SK-N-SH (cell line): ENCODE results near the gene PTGR3. TPM values are rescaled to one million over a fixed set of nuclear protein-coding genes. Genes with fewer than 3 reads are reported as not detected.

Source experiments
- CTCF ChIA-PET: fragments of 300-600, 350-600 bp; formaldehyde crosslinking; extraction: SDS; loops from one replicate; lab custom pipeline; 2021; lab: Yijun Ruan, JAX
- POLR2A ChIA-PET: fragments of 350-600 bp; sonication (Branson Sonifier 250); formaldehyde crosslinking; extraction: SDS; loops from one replicate; lab custom pipeline; 2020; ENCODE audit warnings: antibody characterized with exemption, inconsistent platforms; lab: Yijun Ruan, JAX
- DNase-seq: peaks from one replicate; pipeline ENCODE4 v3.0.0; 2012
- H2AFZ ChIP-seq: fragments of 200-600 bp; sonication (generic); 2 replicates; pipeline ENCODE4 v1.8.1; 2016; ENCODE audit warnings: antibody characterized with exemption, mild to moderate bottlenecking, low read depth
- H3F3A ChIP-seq: fragments of 200-600 bp; sonication (generic); replicated peaks from 2 replicates; pipeline ENCODE3; 2016; ENCODE audit warnings: antibody characterized with exemption, mild to moderate bottlenecking; ENCODE audit not compliant: insufficient read depth
- H3K27ac ChIP-seq, 2 experiments: fragments of 200-500 bp in 1 of 2; fragments of 200-600 bp in 1 of 2; sonication (Bioruptor generic) in 1 of 2; sonication (generic), shearing (Covaris generic) in 1 of 2; 2 replicates each; pipeline versions ENCODE4 v1.5.1 to v1.6.1; 2014 to 2016; ENCODE audit warnings: low read depth in 2 of 2, inconsistent platforms in 1 of 2, low read length in 1 of 2, mild to moderate bottlenecking in 1 of 2, mixed read lengths in 1 of 2
- H3K27me3 ChIP-seq: fragments of 200-600 bp; sonication (generic), shearing (Covaris generic); 2 replicates; pipeline ENCODE4 v1.6.1; 2016; ENCODE audit warnings: mixed run types; ENCODE audit not compliant: insufficient read depth
- H3K36me3 ChIP-seq, 2 experiments: fragments of 200-500 bp in 1 of 2; fragments of 200-600 bp in 1 of 2; sonication (Bioruptor generic) in 1 of 2; sonication (generic) in 1 of 2; replicated peaks in 1 of 2; 2 replicates each; pipeline versions ENCODE3 to v1.5.1; 2014 to 2016; ENCODE audit warnings: low read length in 1 of 2, mild to moderate bottlenecking in 1 of 2; ENCODE audit not compliant: insufficient read depth in 2 of 2, control insufficient read depth in 1 of 2
- H3K4me1 ChIP-seq, 2 experiments: fragments of 200-500 bp in 1 of 2; fragments of 200-600 bp in 1 of 2; sonication (Bioruptor generic) in 1 of 2; sonication (generic), shearing (Covaris generic) in 1 of 2; 2 replicates each; pipeline versions ENCODE4 v1.5.1 to v1.6.1; 2014 to 2016; ENCODE audit warnings: low read depth in 1 of 2, low read length in 1 of 2, mixed run types in 1 of 2; ENCODE audit not compliant: insufficient read depth in 2 of 2, control insufficient read depth in 1 of 2
- H3K4me2 ChIP-seq: fragments of 200-600 bp; sonication (generic), shearing (Covaris generic); 2 replicates; pipeline ENCODE4 v1.6.1; 2017; ENCODE audit warnings: mixed run types
- H3K4me3 ChIP-seq, 2 experiments: fragments of 200-500 bp in 1 of 2; fragments of 200-600 bp in 1 of 2; sonication (Bioruptor generic) in 1 of 2; sonication (generic), shearing (Covaris generic) in 1 of 2; 2 replicates each; pipeline versions ENCODE4 v1.5.1 to v1.8.1; 2014 to 2016; ENCODE audit warnings: low read depth in 2 of 2, inconsistent platforms in 1 of 2, low read length in 1 of 2, mild to moderate bottlenecking in 1 of 2, mixed read lengths in 1 of 2, moderate library complexity in 1 of 2
- H3K79me2 ChIP-seq: fragments of 200-600 bp; sonication (generic); 2 replicates; pipeline ENCODE4 v1.8.1; 2017; ENCODE audit warnings: mild to moderate bottlenecking; ENCODE audit not compliant: insufficient read depth
- H3K9ac ChIP-seq: fragments of 200-600 bp; sonication (generic); 2 replicates; pipeline ENCODE4 v1.6.1; 2017; ENCODE audit warnings: mixed run types
- H3K9me2 ChIP-seq: fragments of 200-600 bp; sonication (generic); 2 replicates; pipeline ENCODE4 v1.6.1; 2017; ENCODE audit warnings: mixed run types
- H3K9me3 ChIP-seq: fragments of 200-600 bp; sonication (generic); 2 replicates; pipeline ENCODE4 v1.6.1; 2017; ENCODE audit warnings: mixed run types, mild to moderate bottlenecking, moderate library complexity
- H4K20me1 ChIP-seq: fragments of 200-600 bp; sonication (generic); 2 replicates; pipeline ENCODE4 v1.6.1; 2017; ENCODE audit warnings: mild to moderate bottlenecking, mixed run types; ENCODE audit not compliant: insufficient read depth
- ELF1 ChIP-seq: IDR thresholded peaks from 2 replicates; pipeline ENCODE4 v1.4.0; 2012
- EP300 ChIP-seq, 2 experiments: IDR thresholded peaks; 2 replicates each; pipeline versions ENCODE4 v1.4.0 to v1.6.1; 2012; ENCODE audit warnings: borderline replicate concordance in 1 of 2, low read depth in 1 of 2, low read length in 1 of 2
- FOSL2 ChIP-seq: IDR thresholded peaks from 2 replicates; pipeline ENCODE4 v1.4.0; 2012; ENCODE audit warnings: low read depth, mild to moderate bottlenecking, moderate library complexity, borderline replicate concordance
- FOXJ3 ChIP-seq: sonication (generic); formaldehyde crosslinking; IDR thresholded peaks from 2 replicates; pipeline ENCODE4 v1.5.1; 2020; ENCODE audit warnings: mild to moderate bottlenecking, missing genetic modification reagents
- GABPA ChIP-seq: IDR thresholded peaks from 2 replicates; pipeline ENCODE4 v1.4.0; 2012; ENCODE audit warnings: low read depth, mild to moderate bottlenecking
- IRF3 ChIP-seq: fragments of 150-350 bp; IDR thresholded peaks from 2 replicates; pipeline ENCODE4 v1.6.1; 2016; ENCODE audit warnings: mild to moderate bottlenecking, low read depth, low read length
- JUND ChIP-seq: IDR thresholded peaks from 2 replicates; pipeline ENCODE4 v1.4.0; 2012
- MAX ChIP-seq: IDR thresholded peaks from 2 replicates; pipeline ENCODE4 v1.4.0; 2012; ENCODE audit warnings: low read depth
- MXI1 ChIP-seq: IDR thresholded peaks from 2 replicates; pipeline ENCODE4 v1.6.1; 2012; ENCODE audit warnings: mild to moderate bottlenecking, low read depth, low read length, improper control_type of control experiment
- NFIC ChIP-seq: IDR thresholded peaks from 2 replicates; pipeline ENCODE4 v1.4.0; 2012; ENCODE audit warnings: borderline replicate concordance
- NRF1 ChIP-seq: IDR thresholded peaks from 2 replicates; pipeline ENCODE4 v1.6.1; 2012; ENCODE audit warnings: low read depth, mild to moderate bottlenecking, low read length
- PBX3 ChIP-seq: IDR thresholded peaks from 2 replicates; pipeline ENCODE4; 2012
- POLR2AphosphoS5 ChIP-seq: IDR thresholded peaks from 2 replicates; pipeline ENCODE4 v1.6.1; 2012; ENCODE audit warnings: low read depth, low read length
- RAD21 ChIP-seq: IDR thresholded peaks from 2 replicates; pipeline ENCODE4 v1.6.1; 2012; ENCODE audit warnings: mild to moderate bottlenecking, low read length
- SIN3A ChIP-seq: IDR thresholded peaks from 2 replicates; pipeline ENCODE4 v1.6.1; 2012; ENCODE audit warnings: low read depth, mild to moderate bottlenecking, low read length, moderate library complexity, borderline replicate concordance
- SMC3 ChIP-seq: IDR thresholded peaks from 2 replicates; pipeline ENCODE4 v1.6.1; 2012; ENCODE audit warnings: low read depth, low read length, improper control_type of control experiment
- TAF1 ChIP-seq: IDR thresholded peaks from 2 replicates; pipeline ENCODE4 v1.6.1; 2012; ENCODE audit warnings: low read depth, mild to moderate bottlenecking, low read length, moderate library complexity, borderline replicate concordance
- USF1 ChIP-seq: IDR thresholded peaks from 2 replicates; pipeline ENCODE4 v1.4.0; 2012; ENCODE audit warnings: low read depth, borderline replicate concordance
- USF2 ChIP-seq: fragments of 150-350 bp; IDR thresholded peaks from 2 replicates; pipeline ENCODE4 v1.6.1; 2017; ENCODE audit warnings: antibody characterized with exemption, low read length, low read depth, borderline replicate concordance
- ZBTB33 ChIP-seq: IDR thresholded peaks from 2 replicates; pipeline ENCODE4 v1.4.0; 2012; ENCODE audit warnings: low read depth, borderline replicate concordance
- WGBS: methylation state at CpG from one replicate; pipeline ENCODE4 v1.1.6; 2017; ENCODE audit warnings: low lambda C conversion rate; 5-methylcytosine and 5-hydroxymethylcytosine counted together
- polyA plus RNA-seq, 3 experiments: library from polyadenylated mRNA; depleted of rRNA; stranded (reverse); fragments of >200 nt; gene quantifications; 2 replicates each; pipeline ENCODE4 v1.2.3, GENCODE V29; 2012

Gene PTGR3
- polyA plus RNA-seq, 1 of the 3 experiments (the other 2 are of a cell fraction): 20.7 TPM

- H3K4me3 ChIP-seq: no peak overlapping the region
- H3F3A ChIP-seq: peaks cover 20% of the 10 kb centered on the region
- ChIA-PET CTCF (interaction anchor here (0.6 kb wide), 1 partner anchor 10 kb away, joined by 3 read pairs; no protein-coding TSS in a partner anchor), POLR2A (no interaction called here)
- H3K27me3 ChIP-seq: no peaks in the 10 kb centered on the region
- peak overlapping the region; percentile 9; the same call in 1 of the 2 replicates for H3K4me2 ChIP-seq
- peak overlapping the region; percentile 16 to 28; a peak in 3 of 4 replicates for H3K27ac ChIP-seq
- peaks cover 9 to 20% of the 10 kb centered on the region in 2 experiments; a peak in 3 of 4 replicates for H3K4me1 ChIP-seq
- H4K20me1 ChIP-seq: no peaks in the 10 kb centered on the region; the same call in 1 of the 2 replicates
- no peak overlapping the region for H3K9ac ChIP-seq
- WGBS: 92% methylated on average over 5 of the region's 5 CpGs
- no peak for DNase-seq
- H3K9me2 ChIP-seq: no peaks in the 10 kb centered on the region
- no peak for TF ChIP-seq FOSL2
- TF ChIP-seq ELF1: no peak
- no peak for TF ChIP-seq PBX3
- no peak for TF ChIP-seq MAX
- no peak for TF ChIP-seq MXI1
- TF ChIP-seq TAF1: no peak
- H3K79me2 ChIP-seq: peaks cover 30% of the 10 kb centered on the region; the same call in 1 of the 2 replicates
- no peaks in the 10 kb centered on the region for H3K36me3 ChIP-seq
- H2AFZ ChIP-seq: no peak overlapping the region
- H3K9me3 ChIP-seq: no peaks in the 10 kb centered on the region
Measured at GRCh38 chr18:75214332-75214690, 5.4 kb upstream of the PTGR3 start.

GRCh38 chr18:75213611-75214331, 4.8 kb upstream of the PTGR3 start:
- H3K9me2 ChIP-seq: no peaks in the 10 kb centered on the region
- peaks cover 30% of the 10 kb centered on the region; the same call in 1 of the 2 replicates for H3K79me2 ChIP-seq
- no peaks in the 10 kb centered on the region for H3K9me3 ChIP-seq
- no peak overlapping the region for H2AFZ ChIP-seq
- ChIA-PET CTCF (no interaction called here), POLR2A (no interaction called here)
- no peaks in the 10 kb centered on the region for H3K36me3 ChIP-seq
- H3F3A ChIP-seq: peaks cover 20% of the 10 kb centered on the region
- H3K4me1 ChIP-seq: peaks cover 9 to 20% of the 10 kb centered on the region in 2 experiments; a peak in 3 of 4 replicates
- H3K4me3 ChIP-seq: no peak overlapping the region; a peak in 1 of 4 replicates
- DNase-seq: no peak
- H4K20me1 ChIP-seq: no peaks in the 10 kb centered on the region; the same call in 1 of the 2 replicates
- WGBS: 33% methylated on average over 5 of the region's 5 CpGs
- H3K4me2 ChIP-seq: peak overlapping the region; percentile 9; the same call in 1 of the 2 replicates
- H3K9ac ChIP-seq: no peak overlapping the region
- H3K27me3 ChIP-seq: no peaks in the 10 kb centered on the region
- peak overlapping the region; percentile 16 to 28; a peak in 3 of 4 replicates for H3K27ac ChIP-seq
- peak; percentile 47; the same call in 1 of the 2 replicates for TF ChIP-seq FOSL2
- TF ChIP-seq SMC3: no peak
- TF ChIP-seq NFIC: peak; percentile 67
- TF ChIP-seq EP300 (IDR thresholded peaks at IDR 0.05; ENCODE audit: borderline replicate concordance in 1 of 2, low read depth in 1 of 2, low read length in 1 of 2): peak; percentile 32 to 37; a peak in 1 of 4 replicates
- TF ChIP-seq USF1: no peak
- peak; percentile 54; the same call in 1 of the 2 replicates for TF ChIP-seq JUND
- no peak for TF ChIP-seq ZBTB33
- TF ChIP-seq POLR2AphosphoS5: no peak
- TF ChIP-seq MAX: 0 out of 2 replicates have a peak, but pooled peaks have one; percentile 19
- TF ChIP-seq USF2: no peak
- TF ChIP-seq RAD21: no peak
- no peak for TF ChIP-seq GABPA
- TF ChIP-seq SIN3A: no peak
- TF ChIP-seq FOXJ3: no peak
- TF ChIP-seq IRF3: no peak
- no peak for TF ChIP-seq ELF1
- no peak for TF ChIP-seq NRF1
